Naive thymus-derived CD4-positive, alpha-beta T cell (primary cell): ENCODE measurements around the gene MBNL2. TPM values are rescaled to one million over a fixed set of nuclear protein-coding genes. Genes with fewer than 3 reads are reported as not detected.

ENCODE experiments used
- ATAC-seq: fragments of 150-1000 bp; cut with Tn5 transposase; 2 replicates; pipeline ENCODE4 v1.10.0; 2021; ENCODE audit warnings: mild to moderate bottlenecking, moderate library complexity
- CTCF ChIA-PET: fragments of 350-600 bp; sonication (Branson Sonifier 250); formaldehyde crosslinking; loops from one replicate; lab custom pipeline; 2021; ENCODE audit warnings: antibody characterized with exemption; lab: Charles Lee
- POLR2A ChIA-PET: fragments of 350-600 bp; sonication (Branson Sonifier 250); formaldehyde crosslinking; loops from one replicate; lab custom pipeline; 2021; ENCODE audit warnings: antibody characterized with exemption, inconsistent platforms; lab: Charles Lee
- DNase-seq, 9 donors: peaks; one replicate each; pipeline versions ENCODE4 v3.0.0 to v3.0.0-alpha.2; 2020 to 2022; ENCODE audit warnings: mixed read lengths in 1 of 9
- H3K27ac ChIP-seq: one replicate; pipeline ENCODE4 v1.7.0; 2013; ENCODE audit warnings: mild to moderate bottlenecking, low read depth, low read length, moderate library complexity
- H3K27me3 ChIP-seq, 2 donors: one replicate each; pipeline ENCODE4 v1.7.0; 2013; ENCODE audit warnings: low read length in 2 of 2, mild to moderate bottlenecking in 2 of 2, moderate library complexity in 2 of 2; ENCODE audit not compliant: control insufficient read depth in 2 of 2, insufficient read depth in 2 of 2
- H3K36me3 ChIP-seq, 3 experiments: 1 replicate in 2 of 3; 2 replicates in 1 of 3; pipeline ENCODE4 v1.7.0; 2013; ENCODE audit warnings: low read length in 3 of 3, mild to moderate bottlenecking in 3 of 3, moderate library complexity in 1 of 3; ENCODE audit not compliant: insufficient read depth in 3 of 3, control insufficient read depth in 2 of 3
- H3K4me1 ChIP-seq, 2 donors: one replicate each; pipeline ENCODE4 v1.7.0; 2013; ENCODE audit warnings: low read length in 2 of 2, mild to moderate bottlenecking in 2 of 2, moderate library complexity in 1 of 2; ENCODE audit not compliant: control insufficient read depth in 2 of 2, insufficient read depth in 2 of 2
- H3K4me3 ChIP-seq: 2 replicates; pipeline ENCODE4 v1.7.0; 2013; ENCODE audit warnings: mild to moderate bottlenecking, low read length
- H3K9me3 ChIP-seq, 3 experiments: 1 replicate in 2 of 3; 2 replicates in 1 of 3; pipeline ENCODE4 v1.7.0; 2013; ENCODE audit warnings: low read length in 3 of 3; ENCODE audit not compliant: control insufficient read depth in 2 of 3
- H3K27ac Mint-ChIP-seq, 9 donors: one replicate each; pipeline ENCODE4 v1.8.0; 2020 to 2022; ENCODE audit warnings: mixed read lengths in 9 of 9, mild to moderate bottlenecking in 8 of 9, moderate library complexity in 5 of 9, inconsistent platforms in 2 of 9
- H3K27me3 Mint-ChIP-seq, 5 donors: one replicate each; pipeline ENCODE4 v1.8.0; 2021 to 2022; ENCODE audit warnings: mixed read lengths in 5 of 5, mild to moderate bottlenecking in 1 of 5
- H3K36me3 Mint-ChIP-seq, 5 donors: one replicate each; pipeline ENCODE4 v1.8.0; 2020 to 2022; ENCODE audit warnings: mixed read lengths in 5 of 5, mild to moderate bottlenecking in 3 of 5, inconsistent platforms in 1 of 5
- H3K4me1 Mint-ChIP-seq, 7 donors: one replicate each; pipeline ENCODE4 v1.8.0; 2020 to 2022; ENCODE audit warnings: mixed read lengths in 7 of 7, mild to moderate bottlenecking in 3 of 7, inconsistent platforms in 1 of 7
- H3K4me3 Mint-ChIP-seq, 10 donors: one replicate each; pipeline ENCODE4 v1.8.0; 2020 to 2022; ENCODE audit warnings: mild to moderate bottlenecking in 10 of 10, mixed read lengths in 10 of 10, moderate library complexity in 6 of 10, inconsistent platforms in 2 of 10
- H3K9me3 Mint-ChIP-seq, 11 donors: one replicate each; pipeline ENCODE4 v1.8.0; 2020 to 2022; ENCODE audit warnings: mixed read lengths in 11 of 11, mild to moderate bottlenecking in 4 of 11, inconsistent platforms in 1 of 11, moderate library complexity in 1 of 11
- intact Hi-C, 2 donors: fragments of 100-400 bp; cut with micrococcal nuclease; formaldehyde crosslinking; loops; one replicate each; pipeline ENCODE4 v1.15.1; 2023
- polyA plus RNA-seq, 2 donors: library from polyadenylated mRNA; unstranded; fragments of 300-500 nt; fragmentation: Illumina TruSeq; gene quantifications; one replicate each; pipeline ENCODE4 v1.2.3, GENCODE V29; 2021
- total RNA-seq, 6 experiments: library from RNA in 5 of 6; stranded (reverse) in 5 of 6; gene quantifications; 1 replicate in 5 of 6; 2 replicates in 1 of 6; pipeline ENCODE4 v1.2.3 and lab custom pipeline; 2021 to 2026

MBNL2 gene
- total and polyA plus RNA-seq, 7 experiments from 2014 or later: 13.4 to 28.6 (median 23.3) TPM

- Mint-ChIP-seq H3K9me3 (no peaks in the 10 kb centered on the region), H3K4me1 (no peaks in the 10 kb centered on the region), H3K36me3 (no peaks in the 10 kb centered on the region), H3K27me3 (peaks cover 0 to 18% (median 5%) of the 10 kb centered on the region in 5 donors), H3K27ac (no peak overlapping the region), H3K4me3 (no peak overlapping the region)
- intact Hi-C loops: no loop called here
- Histone ChIP-seq H3K27me3 (no peaks in the 10 kb centered on the region), H3K36me3 (no peaks in the 10 kb centered on the region), H3K4me3 (no peak overlapping the region), H3K4me1 (no peaks in the 10 kb centered on the region), H3K27ac (no peak overlapping the region), H3K9me3 (no peaks in the 10 kb centered on the region)
- ChIA-PET POLR2A (interaction anchor here (0.6 kb wide), 1 partner anchor 1906 kb away, joined by 3 read pairs; no protein-coding TSS in a partner anchor), CTCF (no interaction called here)
- no peak for ATAC-seq
- DNase-seq: no peak
Measured at GRCh38 chr13:97417698-97418097, 195.6 kb downstream of the MBNL2 start.

GRCh38 chr13:97422118-97423054 is 200.3 kb downstream of the MBNL2 start:
- no peaks in the 10 kb centered on the region for H3K36me3 ChIP-seq
- H3K36me3 Mint-ChIP-seq: no peaks in the 10 kb centered on the region
- no peaks in the 10 kb centered on the region for H3K4me1 ChIP-seq
- POLR2A ChIA-PET: no interaction called here
- H3K9me3 Mint-ChIP-seq: peaks cover 0 to 2% (median 0%) of the 10 kb centered on the region in 11 donors
- H3K27me3 Mint-ChIP-seq: peaks cover 10 to 27% (median 11%) of the 10 kb centered on the region in 5 donors
- no peak overlapping the region for H3K4me3 ChIP-seq
- CTCF ChIA-PET: interaction anchor here (0.6 kb wide), 1 partner anchor 313 kb away, joined by 3 read pairs; no protein-coding TSS in a partner anchor
- no peak overlapping the region for H3K27ac Mint-ChIP-seq
- peaks cover 0 to 2% (median 0%) of the 10 kb centered on the region in 7 donors for H3K4me1 Mint-ChIP-seq
- no peaks in the 10 kb centered on the region for H3K9me3 ChIP-seq
- intact Hi-C loops: no loop called here
- DNase-seq: no peak
- no peak overlapping the region for H3K27ac ChIP-seq
- no peak for ATAC-seq
- no peaks in the 10 kb centered on the region for H3K27me3 ChIP-seq
- H3K4me3 Mint-ChIP-seq: no peak overlapping the region

- no peak overlapping the region for H3K27ac ChIP-seq
- Mint-ChIP-seq H3K27me3 (peaks cover 10 to 34% (median 12%) of the 10 kb centered on the region in 5 donors), H3K9me3 (peaks cover 0 to 2% (median 0%) of the 10 kb centered on the region in 11 donors), H3K36me3 (no peaks in the 10 kb centered on the region), H3K4me3 (no peak overlapping the region), H3K4me1 (peaks cover 0 to 2% (median 0%) of the 10 kb centered on the region in 7 donors), H3K27ac (no peak overlapping the region)
- no peaks in the 10 kb centered on the region for H3K36me3 ChIP-seq
- no peak overlapping the region for H3K4me3 ChIP-seq
- H3K9me3 ChIP-seq: no peaks in the 10 kb centered on the region
- DNase-seq (no peak), ATAC-seq (no peak)
- H3K4me1 ChIP-seq: no peaks in the 10 kb centered on the region
- POLR2A ChIA-PET: no interaction called here
- H3K27me3 ChIP-seq: no peaks in the 10 kb centered on the region
- intact Hi-C loops: no loop called here
- CTCF ChIA-PET: interaction anchor here (0.6 kb wide), 1 partner anchor 314 kb away, joined by 3 read pairs; no protein-coding TSS in a partner anchor
Measured at GRCh38 chr13:97423300-97424045, 201.3 kb downstream of the MBNL2 start.

- peaks cover 0 to 2% (median 0%) of the 10 kb centered on the region in 7 donors for H3K4me1 Mint-ChIP-seq
- ChIA-PET CTCF (no interaction called here), POLR2A (no interaction called here)
Measured at GRCh38 chr13:97425590-97425989, 203.5 kb downstream of the MBNL2 start.

GRCh38 chr13:97426695-97427094 is 204.6 kb downstream of the MBNL2 start:
- H3K4me3 Mint-ChIP-seq: no peak overlapping the region
- Histone ChIP-seq H3K4me1 (no peaks in the 10 kb centered on the region), H3K36me3 (no peaks in the 10 kb centered on the region), H3K27me3 (no peaks in the 10 kb centered on the region), H3K4me3 (no peak overlapping the region), H3K27ac (no peak overlapping the region), H3K9me3 (no peaks in the 10 kb centered on the region)
- peaks cover 0 to 3% (median 2%) of the 10 kb centered on the region in 7 donors for H3K4me1 Mint-ChIP-seq
- peaks cover 9 to 44% (median 14%) of the 10 kb centered on the region in 5 donors for H3K27me3 Mint-ChIP-seq
- intact Hi-C loops: no loop called here
- POLR2A ChIA-PET: no interaction called here
- H3K36me3 Mint-ChIP-seq: no peaks in the 10 kb centered on the region
- no peak overlapping the region for H3K27ac Mint-ChIP-seq
- peaks cover 0 to 2% (median 0%) of the 10 kb centered on the region in 11 donors for H3K9me3 Mint-ChIP-seq
- no peak for DNase-seq
- CTCF ChIA-PET: interaction anchor here (1.0 kb wide), 1 partner anchor 82 kb away, joined by 3 read pairs; no protein-coding TSS in a partner anchor
- ATAC-seq: no peak

More at GRCh38 chr13:97425590-97425989, 203.5 kb downstream of the MBNL2 start:
- no peak overlapping the region for H3K4me3 Mint-ChIP-seq
- peaks cover 0 to 2% (median 0%) of the 10 kb centered on the region in 11 donors for H3K9me3 Mint-ChIP-seq
- H3K27me3 ChIP-seq: no peaks in the 10 kb centered on the region
- H3K4me1 ChIP-seq: no peaks in the 10 kb centered on the region
- no peak overlapping the region for H3K27ac Mint-ChIP-seq
- intact Hi-C loops: no loop called here
- H3K27ac ChIP-seq: no peak overlapping the region
- no peaks in the 10 kb centered on the region for H3K36me3 ChIP-seq
- H3K9me3 ChIP-seq: no peaks in the 10 kb centered on the region
- H3K36me3 Mint-ChIP-seq: no peaks in the 10 kb centered on the region
- no peak overlapping the region for H3K4me3 ChIP-seq
- DNase-seq (no peak), ATAC-seq (no peak)
- H3K27me3 Mint-ChIP-seq: peaks cover 10 to 44% (median 18%) of the 10 kb centered on the region in 5 donors

GRCh38 chr13:97429681-97430081 is 207.5 kb downstream of the MBNL2 start:
- Histone ChIP-seq H3K4me1 (no peaks in the 10 kb centered on the region), H3K27ac (no peak overlapping the region), H3K4me3 (no peak overlapping the region), H3K36me3 (peaks cover 0 to 3% (median 0%) of the 10 kb centered on the region in 3 experiments), H3K27me3 (no peaks in the 10 kb centered on the region), H3K9me3 (no peaks in the 10 kb centered on the region)
- Mint-ChIP-seq H3K27me3 (peaks cover 9 to 35% (median 9%) of the 10 kb centered on the region in 5 donors), H3K4me1 (peaks cover 5 to 15% (median 9%) of the 10 kb centered on the region in 7 donors), H3K36me3 (no peaks in the 10 kb centered on the region), H3K9me3 (peaks cover 0 to 4% (median 0%) of the 10 kb centered on the region in 11 donors), H3K27ac (no peak overlapping the region), H3K4me3 (no peak overlapping the region)
- DNase-seq (no peak), ATAC-seq (no peak)
- intact Hi-C loops: loop anchor here in 1 of 2 donors (5.0 to 10.0 kb wide), 3 partner anchors 1485 to 1773 kb away; partner anchors contain the start of gene UBAC2
- ChIA-PET CTCF (no interaction called here), POLR2A (no interaction called here)
